ENCODE data around the gene BST1.
A peak's percentile ranks its signal among the peaks of the same experiment; 100 is the strongest.

BST1 gene

DNA sequence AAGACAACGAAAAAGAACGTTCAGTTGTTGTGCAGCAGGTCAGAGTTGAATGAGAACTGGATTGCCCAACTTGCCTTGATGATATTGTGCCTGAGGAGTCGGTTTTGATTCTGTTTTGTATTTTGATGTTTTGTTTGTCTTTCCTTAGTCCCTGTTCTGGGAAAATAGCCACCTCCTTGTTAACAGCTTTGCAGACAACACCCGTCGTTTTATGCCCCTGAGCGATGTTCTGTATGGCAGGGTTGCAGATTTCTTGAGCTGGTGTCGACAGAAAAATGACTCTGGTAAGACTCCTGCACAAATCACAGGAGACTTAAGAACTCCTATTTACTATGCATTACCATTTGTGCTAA is 4.5 kb downstream of the BST1 start:
- TF ChIP-seq TCF12 (IDR thresholded peaks at IDR 0.05; ENCODE audit: low read depth) (no peak), NFIC (IDR thresholded peaks at IDR 0.05) (no peak), FOXM1 (IDR thresholded peaks at IDR 0.05; ENCODE audit: borderline replicate concordance, low read depth) (no peak), RAD21 (IDR thresholded peaks at IDR 0.05; ENCODE audit: low read depth) (no peak), TEAD4 (IDR thresholded peaks at IDR 0.05) (no peak), EGR1 (IDR thresholded peaks at IDR 0.05) (no peak), YY1 (IDR thresholded peaks at IDR 0.05; ENCODE audit: low read depth) (no peak), CREB1 (IDR thresholded peaks at IDR 0.05; ENCODE audit: low read depth) (no peak), ZBTB7A (IDR thresholded peaks at IDR 0.05; ENCODE audit: low read depth) (no peak), EP300 (IDR thresholded peaks at IDR 0.05; ENCODE audit: borderline replicate concordance) (no peak), CEBPB (IDR thresholded peaks at IDR 0.05) (no peak)
- TF ChIP-seq, protein P1, sequence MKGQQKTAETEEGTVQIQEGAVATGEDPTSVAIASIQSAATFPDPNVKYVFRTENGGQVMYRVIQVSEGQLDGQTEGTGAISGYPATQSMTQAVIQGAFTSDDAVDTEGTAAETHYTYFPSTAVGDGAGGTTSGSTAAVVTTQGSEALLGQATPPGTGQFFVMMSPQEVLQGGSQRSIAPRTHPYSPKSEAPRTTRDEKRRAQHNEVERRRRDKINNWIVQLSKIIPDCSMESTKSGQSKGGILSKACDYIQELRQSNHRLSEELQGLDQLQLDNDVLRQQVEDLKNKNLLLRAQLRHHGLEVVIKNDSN (IDR thresholded peaks at IDR 0.05) = no peak
- TF ChIP-seq, protein P2, sequence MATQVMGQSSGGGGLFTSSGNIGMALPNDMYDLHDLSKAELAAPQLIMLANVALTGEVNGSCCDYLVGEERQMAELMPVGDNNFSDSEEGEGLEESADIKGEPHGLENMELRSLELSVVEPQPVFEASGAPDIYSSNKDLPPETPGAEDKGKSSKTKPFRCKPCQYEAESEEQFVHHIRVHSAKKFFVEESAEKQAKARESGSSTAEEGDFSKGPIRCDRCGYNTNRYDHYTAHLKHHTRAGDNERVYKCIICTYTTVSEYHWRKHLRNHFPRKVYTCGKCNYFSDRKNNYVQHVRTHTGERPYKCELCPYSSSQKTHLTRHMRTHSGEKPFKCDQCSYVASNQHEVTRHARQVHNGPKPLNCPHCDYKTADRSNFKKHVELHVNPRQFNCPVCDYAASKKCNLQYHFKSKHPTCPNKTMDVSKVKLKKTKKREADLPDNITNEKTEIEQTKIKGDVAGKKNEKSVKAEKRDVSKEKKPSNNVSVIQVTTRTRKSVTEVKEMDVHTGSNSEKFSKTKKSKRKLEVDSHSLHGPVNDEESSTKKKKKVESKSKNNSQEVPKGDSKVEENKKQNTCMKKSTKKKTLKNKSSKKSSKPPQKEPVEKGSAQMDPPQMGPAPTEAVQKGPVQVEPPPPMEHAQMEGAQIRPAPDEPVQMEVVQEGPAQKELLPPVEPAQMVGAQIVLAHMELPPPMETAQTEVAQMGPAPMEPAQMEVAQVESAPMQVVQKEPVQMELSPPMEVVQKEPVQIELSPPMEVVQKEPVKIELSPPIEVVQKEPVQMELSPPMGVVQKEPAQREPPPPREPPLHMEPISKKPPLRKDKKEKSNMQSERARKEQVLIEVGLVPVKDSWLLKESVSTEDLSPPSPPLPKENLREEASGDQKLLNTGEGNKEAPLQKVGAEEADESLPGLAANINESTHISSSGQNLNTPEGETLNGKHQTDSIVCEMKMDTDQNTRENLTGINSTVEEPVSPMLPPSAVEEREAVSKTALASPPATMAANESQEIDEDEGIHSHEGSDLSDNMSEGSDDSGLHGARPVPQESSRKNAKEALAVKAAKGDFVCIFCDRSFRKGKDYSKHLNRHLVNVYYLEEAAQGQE (IDR thresholded peaks at IDR 0.05; ENCODE audit: low read depth) = no peak
- TF ChIP-seq, protein P3, sequence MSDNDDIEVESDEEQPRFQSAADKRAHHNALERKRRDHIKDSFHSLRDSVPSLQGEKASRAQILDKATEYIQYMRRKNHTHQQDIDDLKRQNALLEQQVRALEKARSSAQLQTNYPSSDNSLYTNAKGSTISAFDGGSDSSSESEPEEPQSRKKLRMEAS (IDR thresholded peaks at IDR 0.05) = no peak

DNA sequence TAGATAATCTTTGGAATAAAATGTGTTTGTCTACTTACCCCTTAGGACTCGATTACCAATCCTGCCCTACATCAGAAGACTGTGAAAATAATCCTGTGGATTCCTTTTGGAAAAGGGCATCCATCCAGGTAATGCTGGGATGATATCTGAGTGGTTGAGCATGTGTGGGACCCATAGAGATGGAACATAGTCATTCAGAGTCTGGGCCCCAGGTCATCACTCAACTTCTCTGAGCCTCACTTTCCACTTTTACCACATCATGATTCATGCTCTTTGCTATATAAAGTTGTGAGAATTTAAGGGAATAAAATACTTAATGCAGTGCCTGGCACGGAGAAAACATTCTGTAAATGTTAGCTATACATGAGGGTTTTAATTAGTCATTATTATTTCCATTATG is 8.9 kb downstream of the BST1 start:
- TF ChIP-seq, protein P1 (IDR thresholded peaks at IDR 0.05) = no peak
- TF ChIP-seq NFIC (IDR thresholded peaks at IDR 0.05) (no peak), EGR1 (IDR thresholded peaks at IDR 0.05) (no peak), YY1 (IDR thresholded peaks at IDR 0.05; ENCODE audit: low read depth) (no peak), FOXM1 (IDR thresholded peaks at IDR 0.05; ENCODE audit: borderline replicate concordance, low read depth) (no peak), EP300 (IDR thresholded peaks at IDR 0.05; ENCODE audit: borderline replicate concordance) (no peak), CEBPB (IDR thresholded peaks at IDR 0.05) (no peak), ZBTB7A (IDR thresholded peaks at IDR 0.05; ENCODE audit: low read depth) (no peak)
- TF ChIP-seq, protein P3 (IDR thresholded peaks at IDR 0.05) = no peak

DNA sequence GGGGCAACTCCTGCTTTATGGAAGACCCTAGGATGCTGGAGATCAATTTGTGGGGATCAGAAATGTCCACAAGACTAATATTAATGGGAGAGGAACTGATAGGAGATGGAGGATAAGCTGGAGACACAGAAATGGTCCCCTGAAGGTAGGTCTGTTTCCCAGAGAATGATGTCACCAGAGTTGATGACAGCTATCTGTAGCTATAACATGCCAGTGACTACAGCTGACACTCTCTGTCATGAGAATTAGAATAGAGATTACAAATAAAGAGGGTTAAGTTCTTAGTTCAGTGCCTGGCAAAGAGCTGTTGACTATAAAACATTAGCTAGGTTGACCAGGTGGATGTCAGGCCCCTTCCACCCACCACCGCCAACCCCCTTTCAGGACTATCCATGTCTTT is 9.3 kb downstream of the BST1 start:
- TF ChIP-seq EP300 (IDR thresholded peaks at IDR 0.05; ENCODE audit: borderline replicate concordance) (no peak), CEBPB (IDR thresholded peaks at IDR 0.05) (no peak), ZBTB7A (IDR thresholded peaks at IDR 0.05; ENCODE audit: low read depth) (no peak), TCF12 (IDR thresholded peaks at IDR 0.05; ENCODE audit: low read depth) (no peak)
- TF ChIP-seq, protein P3 (IDR thresholded peaks at IDR 0.05) = no peak

DNA sequence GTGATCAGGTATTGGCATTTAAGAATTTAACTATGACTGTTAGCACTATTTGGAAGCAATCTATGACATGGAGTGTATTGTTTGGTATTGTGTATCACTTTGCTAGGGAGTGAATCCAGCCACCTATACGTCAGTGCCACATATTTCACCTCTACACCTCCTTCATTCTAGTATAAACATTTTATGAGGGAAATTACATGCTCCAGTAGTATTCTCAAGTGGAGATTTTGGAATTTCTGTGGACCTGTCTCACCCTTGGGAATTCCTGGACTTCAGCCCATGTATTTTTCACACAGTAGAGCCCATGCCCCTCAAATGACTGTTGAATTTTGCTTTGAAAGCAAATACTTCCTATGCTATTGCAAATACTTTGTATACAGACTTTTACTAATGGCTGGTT is 11.3 kb downstream of the BST1 start:
- TF ChIP-seq TAF1 (IDR thresholded peaks at IDR 0.05; ENCODE audit: low read depth) = no peak
- no peak for TF ChIP-seq CEBPB (IDR thresholded peaks at IDR 0.05)
- TF ChIP-seq, protein P3 (IDR thresholded peaks at IDR 0.05) = no peak
- TF ChIP-seq, protein P1 (IDR thresholded peaks at IDR 0.05) = no peak
- TF ChIP-seq TEAD4 (IDR thresholded peaks at IDR 0.05) = no peak
- TF ChIP-seq, protein P2 (IDR thresholded peaks at IDR 0.05; ENCODE audit: low read depth) = no peak
- TF ChIP-seq TCF12 (IDR thresholded peaks at IDR 0.05; ENCODE audit: low read depth) = no peak
- no peak for TF ChIP-seq NFIC (IDR thresholded peaks at IDR 0.05)
- TF ChIP-seq EP300 (IDR thresholded peaks at IDR 0.05; ENCODE audit: borderline replicate concordance) = no peak
- TF ChIP-seq RAD21 (IDR thresholded peaks at IDR 0.05; ENCODE audit: low read depth) = no peak
- no peak for TF ChIP-seq EGR1 (IDR thresholded peaks at IDR 0.05)
- TF ChIP-seq ZBTB7A (IDR thresholded peaks at IDR 0.05; ENCODE audit: low read depth) = no peak
- no peak for TF ChIP-seq YY1 (IDR thresholded peaks at IDR 0.05; ENCODE audit: low read depth)
- no peak for TF ChIP-seq FOXM1 (IDR thresholded peaks at IDR 0.05; ENCODE audit: borderline replicate concordance, low read depth)

DNA sequence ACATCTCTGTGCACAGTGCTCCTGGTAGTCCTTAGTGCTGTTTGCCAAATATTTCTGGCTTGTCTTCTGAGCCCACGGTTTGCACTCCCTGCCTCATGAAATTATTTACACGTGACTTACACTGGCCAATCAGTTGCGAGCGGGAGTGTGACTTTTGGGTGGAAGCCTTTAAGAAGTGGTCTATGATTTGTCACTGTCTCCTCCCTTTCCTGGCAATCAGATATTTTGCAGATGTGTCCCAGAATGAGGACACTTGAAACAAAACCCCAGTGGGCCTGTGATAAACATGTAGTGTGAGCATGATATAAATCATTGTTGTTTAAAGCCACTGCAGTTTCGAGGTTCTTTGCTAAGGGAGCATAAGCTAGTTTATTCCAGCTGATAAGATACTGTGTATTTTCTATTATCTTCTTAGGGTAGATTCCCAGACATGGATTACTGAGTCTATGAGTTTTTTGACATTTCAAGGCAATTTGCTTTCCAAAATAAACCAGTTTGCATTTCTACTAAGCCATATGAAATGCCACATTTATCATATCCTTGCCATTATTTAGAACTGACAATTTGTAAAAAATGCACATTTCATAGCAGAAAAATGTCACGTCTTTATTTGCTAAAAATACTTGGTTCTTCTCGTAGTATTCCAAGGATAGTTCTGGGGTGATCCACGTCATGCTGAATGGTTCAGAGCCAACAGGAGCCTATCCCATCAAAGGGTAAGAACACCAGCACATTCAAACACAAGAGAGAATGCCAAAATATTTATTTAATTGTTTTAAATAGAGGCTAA is 12.0 kb downstream of the BST1 start:
- no peak for TF ChIP-seq CREB1 (IDR thresholded peaks at IDR 0.05; ENCODE audit: low read depth)
- TF ChIP-seq, protein P1 (IDR thresholded peaks at IDR 0.05) = peak; percentile 49
